ENCODE results near the gene IL32. TPM values are rescaled to one million over a fixed set of nuclear protein-coding genes. Genes with fewer than 3 reads are reported as not detected.
"Not testable (repeated sequence)": the region's sequence is repeated elsewhere in the genome, so short reads cannot be mapped to it uniquely, and the experiment has no call there.

The IL32 gene
- total RNA-seq, 2 experiments from 2014 or later = 2,504 to 2,532 TPM

- H3K27me3 Mint-ChIP-seq = no peaks in the 10 kb centered on the region
- peaks cover 89% of the 10 kb centered on the region for H3K4me1 Mint-ChIP-seq (ENCODE audit: low read depth)
- peak overlapping the region; percentile 78 for H3K4me3 Mint-ChIP-seq
- peak; percentile 94 for DNase-seq
- intact Hi-C loops (cut with micrococcal nuclease) = loop anchor here (1.0 to 2.0 kb wide), 3 partner anchors 10 to 19 kb away; partner anchors contain the start of gene IL32
- POLR2A ChIA-PET = interaction anchor here (0.9 to 4.7 kb wide), 10 partner anchors 9 to 84 kb away, joined by 3 to 89 read pairs (median 6); partner anchors contain the start of genes IL32 and ZNF213
- H3K9me3 Mint-ChIP-seq = peaks cover 13% of the 10 kb centered on the region
- CTCF ChIA-PET = interaction anchor here (1.1 to 5.5 kb wide), 10 partner anchors 9 to 54 kb away, joined by 3 to 31 read pairs (median 4); partner anchors contain the start of gene IL32
- peaks cover 24% of the 10 kb centered on the region for H3K36me3 Mint-ChIP-seq
- peak overlapping the region; percentile 99 for H3K27ac Mint-ChIP-seq
Measured at GRCh38 chr16:3074860-3075522, 9.6 kb downstream of the IL32 start.

GRCh38 chr16:3075523-3075915 lies 10.1 kb downstream of the IL32 start:
- Mint-ChIP-seq H3K4me3 (peak overlapping the region; percentile 78), H3K27ac (peak overlapping the region; percentile 99), H3K4me1 (ENCODE audit: low read depth) (peaks cover 87% of the 10 kb centered on the region), H3K27me3 (no peaks in the 10 kb centered on the region), H3K36me3 (peaks cover 21% of the 10 kb centered on the region), H3K9me3 (peaks cover 18% of the 10 kb centered on the region)
- POLR2A ChIA-PET = interaction anchor here (0.7 to 4.7 kb wide), 9 partner anchors 9 to 84 kb away, joined by 3 to 89 read pairs (median 6); partner anchors contain the start of genes IL32 and ZNF213
- CTCF ChIA-PET = interaction anchor here (1.0 to 5.5 kb wide), 11 partner anchors 9 to 54 kb away, joined by 3 to 38 read pairs (median 4); partner anchors contain the start of gene IL32
- peak; percentile 46 for DNase-seq
- intact Hi-C loops (cut with micrococcal nuclease) = loop anchor here (1.0 to 2.0 kb wide), 3 partner anchors 10 to 19 kb away; partner anchors contain the start of gene IL32

- ChIA-PET CTCF (interaction anchor here (1.0 to 5.5 kb wide), 7 partner anchors 10 to 57 kb away, joined by 3 to 38 read pairs (median 5); no protein-coding TSS in a partner anchor), POLR2A (interaction anchor here (0.7 to 4.7 kb wide), 7 partner anchors 10 to 83 kb away, joined by 3 to 89 read pairs (median 6); partner anchors contain the start of gene IL32)
- intact Hi-C loops (cut with micrococcal nuclease) = loop anchor here (1.0 to 2.0 kb wide), 3 partner anchors 11 to 18 kb away; partner anchors contain the start of gene IL32
- Mint-ChIP-seq H3K4me3 (peak overlapping the region; percentile 78), H3K36me3 (peaks cover 25% of the 10 kb centered on the region), H3K9me3 (peaks cover 22% of the 10 kb centered on the region), H3K27ac (peak overlapping the region; percentile 99), H3K4me1 (ENCODE audit: low read depth) (peaks cover 88% of the 10 kb centered on the region)
- DNase-seq = peak; percentile 18
- H3K27me3 Mint-ChIP-seq = not testable (repeated sequence)
Measured at GRCh38 chr16:3075946-3076345, 10.5 kb downstream of the IL32 start.

GRCh38 chr16:3076577-3076976 lies 11.1 kb downstream of the IL32 start:
- ChIA-PET POLR2A (interaction anchor here (0.7 to 4.7 kb wide), 6 partner anchors 10 to 29 kb away, joined by 3 to 89 read pairs (median 6); partner anchors contain the start of gene IL32), CTCF (interaction anchor here (1.0 to 5.5 kb wide), 10 partner anchors 10 to 74 kb away, joined by 3 to 38 read pairs (median 6); partner anchors contain the start of gene ZNF213)
- Mint-ChIP-seq H3K27me3 (no peaks in the 10 kb centered on the region), H3K9me3 (peaks cover 26% of the 10 kb centered on the region), H3K4me1 (ENCODE audit: low read depth) (peaks cover 87% of the 10 kb centered on the region), H3K4me3 (peak overlapping the region; percentile 78), H3K36me3 (peaks cover 30% of the 10 kb centered on the region), H3K27ac (peak overlapping the region; percentile 99)
- peak; percentile 28 for DNase-seq
- intact Hi-C loops (cut with micrococcal nuclease) = no loop called here

GRCh38 chr16:3080024-3080423 lies 14.6 kb downstream of the IL32 start:
- intact Hi-C loops (cut with micrococcal nuclease) = no loop called here
- no peak for DNase-seq
- H3K27ac Mint-ChIP-seq = peak overlapping the region; percentile 81
- ChIA-PET POLR2A (interaction anchor here (0.7 kb wide), 1 partner anchor 21 kb away, joined by 4 read pairs; no protein-coding TSS in a partner anchor), CTCF (interaction anchor here (0.7 to 2.1 kb wide), 3 partner anchors 16 to 49 kb away, joined by 3 to 8 read pairs (median 5); no protein-coding TSS in a partner anchor)
- H3K27me3 Mint-ChIP-seq = no peaks in the 10 kb centered on the region
- H3K9me3 Mint-ChIP-seq = peaks cover 26% of the 10 kb centered on the region
- H3K4me3 Mint-ChIP-seq = no peak overlapping the region
- peaks cover 75% of the 10 kb centered on the region for H3K4me1 Mint-ChIP-seq (ENCODE audit: low read depth)
- H3K36me3 Mint-ChIP-seq = peaks cover 31% of the 10 kb centered on the region

- CTCF ChIA-PET = interaction anchor here (1.1 kb wide), 1 partner anchor 23 kb away, joined by 3 read pairs; no protein-coding TSS in a partner anchor
- Mint-ChIP-seq H3K27ac (peak overlapping the region; percentile 81), H3K36me3 (peaks cover 30% of the 10 kb centered on the region), H3K9me3 (peaks cover 26% of the 10 kb centered on the region), H3K4me1 (ENCODE audit: low read depth) (peaks cover 62% of the 10 kb centered on the region)
- H3K4me3 Mint-ChIP-seq; H3K27me3 Mint-ChIP-seq; DNase-seq; intact Hi-C loops (cut with micrococcal nuclease): not testable (repeated sequence)
- POLR2A ChIA-PET = interaction anchor here (1.1 kb wide), 1 partner anchor 17 kb away, joined by 3 read pairs; the partner anchor contains the start of gene IL32
Measured at GRCh38 chr16:3081957-3082356, 16.5 kb downstream of the IL32 start.

GRCh38 chr16:3083408-3083807 lies 18.0 kb downstream of the IL32 start:
- peaks cover 23% of the 10 kb centered on the region for H3K9me3 Mint-ChIP-seq
- intact Hi-C loops (cut with micrococcal nuclease); H3K4me3 Mint-ChIP-seq; DNase-seq; H3K27me3 Mint-ChIP-seq: not testable (repeated sequence)
- peaks cover 61% of the 10 kb centered on the region for H3K4me1 Mint-ChIP-seq (ENCODE audit: low read depth)
- POLR2A ChIA-PET = interaction anchor here (1.3 kb wide), 1 partner anchor 9 kb away, joined by 5 read pairs; no protein-coding TSS in a partner anchor
- CTCF ChIA-PET = interaction anchor here (1.0 to 1.3 kb wide), 2 partner anchors 48 to 52 kb away, joined by 3 to 5 read pairs; no protein-coding TSS in a partner anchor
- peaks cover 23% of the 10 kb centered on the region for H3K36me3 Mint-ChIP-seq
- peak overlapping the region; percentile 54 for H3K27ac Mint-ChIP-seq

GRCh38 chr16:3084491-3084890 lies 19.1 kb downstream of the IL32 start:
- CTCF ChIA-PET = interaction anchor here (1.0 to 1.3 kb wide), 2 partner anchors 47 to 53 kb away, joined by 3 to 5 read pairs; no protein-coding TSS in a partner anchor
- Mint-ChIP-seq H3K9me3 (peaks cover 19% of the 10 kb centered on the region), H3K4me3 (no peak overlapping the region), H3K27ac (no peak overlapping the region), H3K36me3 (peaks cover 16% of the 10 kb centered on the region), H3K4me1 (ENCODE audit: low read depth) (peaks cover 54% of the 10 kb centered on the region), H3K27me3 (no peaks in the 10 kb centered on the region)
- DNase-seq = no peak
- POLR2A ChIA-PET = interaction anchor here (1.3 kb wide), 1 partner anchor 10 kb away, joined by 5 read pairs; no protein-coding TSS in a partner anchor
- intact Hi-C loops (cut with micrococcal nuclease) = no loop called here

GRCh38 chr16:3084969-3085670 lies 19.7 kb downstream of the IL32 start:
- POLR2A ChIA-PET = no interaction called here
- Mint-ChIP-seq H3K9me3 (peaks cover 12% of the 10 kb centered on the region), H3K36me3 (peaks cover 10% of the 10 kb centered on the region), H3K4me3 (no peak overlapping the region), H3K27ac (no peak overlapping the region), H3K27me3 (no peaks in the 10 kb centered on the region), H3K4me1 (ENCODE audit: low read depth) (peaks cover 48% of the 10 kb centered on the region)
- intact Hi-C loops (cut with micrococcal nuclease) = no loop called here
- no peak for DNase-seq
- CTCF ChIA-PET = no interaction called here

- peaks cover 3% of the 10 kb centered on the region for H3K9me3 Mint-ChIP-seq
- CTCF ChIA-PET = interaction anchor here (1.3 to 1.4 kb wide), 2 partner anchors 11 to 28 kb away, joined by 3 to 7 read pairs; no protein-coding TSS in a partner anchor
- no peaks in the 10 kb centered on the region for H3K27me3 Mint-ChIP-seq
- H3K27ac Mint-ChIP-seq = peak overlapping the region; percentile 30
- no peak for DNase-seq
- intact Hi-C loops (cut with micrococcal nuclease) = no loop called here
- POLR2A ChIA-PET = interaction anchor here (1.1 kb wide), 1 partner anchor 8 kb away, joined by 3 read pairs; no protein-coding TSS in a partner anchor
- H3K36me3 Mint-ChIP-seq = peaks cover 5% of the 10 kb centered on the region
- peaks cover 43% of the 10 kb centered on the region for H3K4me1 Mint-ChIP-seq (ENCODE audit: low read depth)
- no peak overlapping the region for H3K4me3 Mint-ChIP-seq
Measured at GRCh38 chr16:3085868-3086595, 20.6 kb downstream of the IL32 start.
